ENCODE data around the gene WDFY2. TPM values are rescaled to one million over a fixed set of nuclear protein-coding genes. Genes with fewer than 3 reads are reported as not detected.

Gene WDFY2
- total and polyA plus RNA-seq, 11 donors: 2.0 to 12.6 (median 6.5) TPM

DNA sequence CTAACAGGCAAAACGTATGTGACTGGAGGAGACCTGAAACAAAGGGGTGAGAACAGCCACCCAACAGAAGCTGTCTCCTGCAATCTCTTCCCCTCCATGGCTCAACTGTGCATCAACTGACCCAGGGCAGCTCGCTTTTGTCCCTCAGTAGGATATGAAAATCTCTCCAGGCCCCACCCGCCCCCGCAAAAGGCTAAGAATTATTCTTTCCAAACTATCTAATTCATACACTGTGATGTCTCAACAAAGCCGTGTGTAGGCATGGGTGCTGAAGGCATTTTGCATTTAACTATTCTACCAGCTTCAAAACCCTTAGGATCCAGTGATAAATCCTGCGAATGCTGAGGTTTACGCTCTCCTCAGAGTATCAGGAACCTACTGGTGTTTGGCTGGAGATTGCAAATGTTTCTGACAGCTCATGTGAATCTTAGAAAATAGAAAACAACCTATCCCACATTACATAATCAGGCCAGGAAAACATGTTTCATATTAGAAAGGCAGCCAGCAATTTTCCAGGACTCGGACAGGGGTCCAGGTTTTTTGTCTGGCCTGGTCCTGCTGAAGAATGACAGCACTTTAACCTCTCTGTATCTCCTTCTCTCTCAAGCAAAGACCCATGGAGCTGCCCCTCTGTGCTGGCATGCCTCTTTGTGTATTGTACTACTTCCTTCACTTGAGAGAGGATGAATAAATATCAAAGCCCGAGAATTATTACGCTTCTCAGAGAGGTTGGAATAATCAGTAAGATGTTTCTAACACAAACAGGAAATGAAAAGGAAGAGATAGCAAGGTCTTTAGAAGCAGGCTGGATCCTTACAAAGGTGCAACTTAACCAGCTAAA, 202.4 kb downstream of the WDFY2 start:
- peak overlapping the region in 6 of 12 donors; percentile 5 to 24 (median 10) for H3K4me3 ChIP-seq
- H3K27ac ChIP-seq: peak overlapping the region in 11 of 12 donors; percentile 66 to 81 (median 74)
- peaks cover 0 to 9% (median 0%) of the 10 kb centered on the region in 9 donors for H3K36me3 ChIP-seq
- ATAC-seq (peak in 3 of 4 donors; percentile 5 to 28 (median 10)), DNase-seq (no peak)
- H3K9me3 ChIP-seq: no peaks in the 10 kb centered on the region
- no peaks in the 10 kb centered on the region for H3K27me3 ChIP-seq
- 24 to 32% (median 25%) methylated on average over 10 of the region's 10 CpGs for WGBS, 4 donors
- peaks cover 0 to 26% (median 19%) of the 10 kb centered on the region in 12 donors for H3K4me1 ChIP-seq
- intact Hi-C loops (cut with DNase I): loop anchor here in 1 of 10 donors (5.0 kb wide), 1 partner anchor 354 kb away; no protein-coding TSS in a partner anchor
- TF ChIP-seq, protein P1, sequence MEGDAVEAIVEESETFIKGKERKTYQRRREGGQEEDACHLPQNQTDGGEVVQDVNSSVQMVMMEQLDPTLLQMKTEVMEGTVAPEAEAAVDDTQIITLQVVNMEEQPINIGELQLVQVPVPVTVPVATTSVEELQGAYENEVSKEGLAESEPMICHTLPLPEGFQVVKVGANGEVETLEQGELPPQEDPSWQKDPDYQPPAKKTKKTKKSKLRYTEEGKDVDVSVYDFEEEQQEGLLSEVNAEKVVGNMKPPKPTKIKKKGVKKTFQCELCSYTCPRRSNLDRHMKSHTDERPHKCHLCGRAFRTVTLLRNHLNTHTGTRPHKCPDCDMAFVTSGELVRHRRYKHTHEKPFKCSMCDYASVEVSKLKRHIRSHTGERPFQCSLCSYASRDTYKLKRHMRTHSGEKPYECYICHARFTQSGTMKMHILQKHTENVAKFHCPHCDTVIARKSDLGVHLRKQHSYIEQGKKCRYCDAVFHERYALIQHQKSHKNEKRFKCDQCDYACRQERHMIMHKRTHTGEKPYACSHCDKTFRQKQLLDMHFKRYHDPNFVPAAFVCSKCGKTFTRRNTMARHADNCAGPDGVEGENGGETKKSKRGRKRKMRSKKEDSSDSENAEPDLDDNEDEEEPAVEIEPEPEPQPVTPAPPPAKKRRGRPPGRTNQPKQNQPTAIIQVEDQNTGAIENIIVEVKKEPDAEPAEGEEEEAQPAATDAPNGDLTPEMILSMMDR (IDR thresholded peaks at IDR 0.05): no peak
- no peak for TF ChIP-seq POLR2A (IDR thresholded peaks at IDR 0.05)

DNA sequence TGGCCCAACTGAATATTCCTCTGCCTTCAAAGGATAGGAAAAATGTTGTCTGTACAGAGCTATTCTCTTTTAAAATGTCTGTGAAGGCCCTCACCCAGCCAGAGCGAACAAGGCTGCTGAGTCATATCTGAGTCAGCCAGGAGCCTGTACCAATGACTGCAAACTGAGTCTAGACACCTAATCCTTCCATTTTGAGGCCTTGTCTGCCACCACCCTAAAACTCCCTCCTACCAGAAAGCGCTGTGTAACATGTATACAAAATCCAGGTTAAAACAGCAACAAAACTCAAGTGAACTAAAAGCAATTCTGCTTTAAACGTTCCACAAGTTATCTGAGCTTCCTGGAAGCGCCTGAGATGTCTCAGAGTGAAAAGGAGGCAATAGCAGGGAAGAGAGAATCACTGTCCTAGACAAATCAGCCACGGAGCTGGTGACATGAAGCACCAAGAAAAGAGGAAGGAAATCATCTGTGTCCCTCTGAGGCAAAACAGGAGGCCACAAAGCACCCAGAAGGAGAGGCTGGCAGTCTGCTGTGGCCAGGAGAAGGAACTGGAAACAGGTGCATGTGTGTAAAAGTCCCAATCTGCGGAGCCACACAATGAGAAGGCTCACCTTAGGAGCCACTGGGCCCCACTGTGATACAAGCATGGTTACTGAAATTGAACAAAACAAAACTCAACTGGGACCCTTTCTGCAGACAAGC, 209.5 kb downstream of the WDFY2 start:
- intact Hi-C loops (cut with DNase I): loop anchor here in 3 of 10 donors (10.0 kb wide), 3 partner anchors 209 to 359 kb away; partner anchors contain the start of genes INTS6 (in 1 of the 3) and WDFY2 (in 1 of the 3)
- no peak overlapping the region for H3K4me3 ChIP-seq

DNA sequence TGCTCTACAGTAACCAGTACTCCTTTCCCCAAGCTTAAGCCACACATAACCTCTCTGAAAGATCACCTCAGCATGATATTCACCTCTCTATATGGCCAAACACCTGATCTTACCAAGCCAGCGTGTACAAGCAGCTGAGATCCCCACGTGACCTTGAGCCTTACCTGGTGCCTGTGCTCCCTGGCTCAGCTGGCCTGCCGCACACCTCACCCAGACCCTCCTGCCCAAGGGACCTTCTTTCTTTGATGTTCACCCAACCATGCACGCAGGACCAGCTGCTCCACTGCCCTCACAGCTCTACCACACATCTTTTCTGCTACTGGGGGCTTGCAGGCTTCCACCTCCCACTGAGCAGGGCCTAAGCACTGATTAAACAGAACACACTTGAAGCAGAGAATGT, 210.7 kb downstream of the WDFY2 start:
- peaks cover 0 to 12% (median 0%) of the 10 kb centered on the region in 12 donors for H3K4me1 ChIP-seq
- no peaks in the 10 kb centered on the region for H3K9me3 ChIP-seq
- no peak overlapping the region for H3K27ac ChIP-seq
- WGBS, 4 donors: 62 to 97% (median 80%) methylated on average over 4 of the region's 4 CpGs
- intact Hi-C loops (cut with DNase I): loop anchor here in 5 of 10 donors (5.0 to 10.0 kb wide), 5 partner anchors 210 to 360 kb away; partner anchors contain the start of genes WDFY2 (in 2 of the 5) and INTS6 (in 1 of the 5)
- H3K4me3 ChIP-seq: no peak overlapping the region
- TF ChIP-seq POLR2A (IDR thresholded peaks at IDR 0.05): no peak
- TF ChIP-seq, protein P1 (IDR thresholded peaks at IDR 0.05): no peak
- H3K36me3 ChIP-seq: peaks cover 0 to 14% (median 0%) of the 10 kb centered on the region in 9 donors
- ATAC-seq (no peak), DNase-seq (no peak)
- no peaks in the 10 kb centered on the region for H3K27me3 ChIP-seq

More for the DNA sequence above, 209.5 kb downstream of the WDFY2 start:
- Histone ChIP-seq H3K27ac (peak overlapping the region in 1 of 12 donors; percentile 39), H3K36me3 (peaks cover 0 to 17% (median 0%) of the 10 kb centered on the region in 9 donors), H3K4me1 (peaks cover 0 to 12% (median 0%) of the 10 kb centered on the region in 12 donors), H3K9me3 (no peaks in the 10 kb centered on the region), H3K27me3 (no peaks in the 10 kb centered on the region)
- 77 to 84% (median 81%) methylated on average over 6 of the region's 6 CpGs for WGBS, 4 donors
- TF ChIP-seq POLR2A (IDR thresholded peaks at IDR 0.05): no peak
- TF ChIP-seq, protein P1 (IDR thresholded peaks at IDR 0.05): no peak
- ATAC-seq: peak in 2 of 4 donors; percentile 59 to 64
- no peak for DNase-seq
